Upper lobe of right lung (tissue), 1 donor: ENCODE data around the gene LEPR. TPM values are rescaled to one million over a fixed set of nuclear protein-coding genes. Genes with fewer than 3 reads are reported as not detected.
A peak's percentile ranks its signal among the peaks of the same experiment; 100 is the strongest.

Experiments used
- ATAC-seq: fragments of 200-7000 bp; cut with Tn5 transposase; one replicate; pipeline ENCODE4 v1.9.1; 2020; ENCODE audit warnings: mild to moderate bottlenecking, moderate library complexity
- DNase-seq: peaks from one replicate; pipeline ENCODE4 v3.0.0-alpha.2; 2020
- H3K27ac ChIP-seq: fragments of 200-600 bp; one replicate; pipeline ENCODE4 v1.8.0; 2022
- H3K27me3 ChIP-seq: fragments of 200-600 bp; one replicate; pipeline ENCODE4 v1.8.0; 2022; ENCODE audit warnings: mild to moderate bottlenecking
- H3K36me3 ChIP-seq: fragments of 200-600 bp; one replicate; pipeline ENCODE4 v1.8.0; 2022
- H3K4me1 ChIP-seq: fragments of 200-600 bp; one replicate; pipeline ENCODE4 v1.8.0; 2022
- H3K4me3 ChIP-seq: fragments of 200-600 bp; one replicate; pipeline ENCODE4 v1.8.0; 2022; ENCODE audit warnings: mild to moderate bottlenecking
- H3K9me3 ChIP-seq: fragments of 200-600 bp; one replicate; pipeline ENCODE4 v1.8.0; 2022
- intact Hi-C: fragments of 100-400 bp; cut with DNase I; formaldehyde crosslinking; loops from one replicate; pipeline ENCODE4 v1.11.0; 2022
- total RNA-seq: library from RNA; stranded (reverse); fragmentation: NEBNext Ultra II Directional; extraction: Animal tissue kit (Norgen Biotek cat#: 25700); gene quantifications from one replicate; pipeline ENCODE4 v1.2.1, GENCODE V29; 2021
- TF ChIP-seq, protein P1 (sequence below): fragments of 200-600 bp; IDR thresholded peaks from one replicate; pipeline ENCODE4 v1.8.0; 2022; ENCODE audit warnings: antibody characterized with exemption
- donor health status: DM: no; HTN: yes; CAD: no; lungs with severe emphysema.

LEPR gene
- total RNA-seq, 1 donor from 2014 or later = 38.0 TPM

GRCh38 chr1:65386439-65386838 is 34.0 kb upstream of the LEPR start:
- Histone ChIP-seq H3K27ac (no peak overlapping the region), H3K36me3 (no peaks in the 10 kb centered on the region), H3K4me1 (no peaks in the 10 kb centered on the region), H3K4me3 (no peak overlapping the region), H3K9me3 (no peaks in the 10 kb centered on the region), H3K27me3 (no peaks in the 10 kb centered on the region)
- no peak for DNase-seq
- ATAC-seq = no peak
- TF ChIP-seq, protein P1, sequence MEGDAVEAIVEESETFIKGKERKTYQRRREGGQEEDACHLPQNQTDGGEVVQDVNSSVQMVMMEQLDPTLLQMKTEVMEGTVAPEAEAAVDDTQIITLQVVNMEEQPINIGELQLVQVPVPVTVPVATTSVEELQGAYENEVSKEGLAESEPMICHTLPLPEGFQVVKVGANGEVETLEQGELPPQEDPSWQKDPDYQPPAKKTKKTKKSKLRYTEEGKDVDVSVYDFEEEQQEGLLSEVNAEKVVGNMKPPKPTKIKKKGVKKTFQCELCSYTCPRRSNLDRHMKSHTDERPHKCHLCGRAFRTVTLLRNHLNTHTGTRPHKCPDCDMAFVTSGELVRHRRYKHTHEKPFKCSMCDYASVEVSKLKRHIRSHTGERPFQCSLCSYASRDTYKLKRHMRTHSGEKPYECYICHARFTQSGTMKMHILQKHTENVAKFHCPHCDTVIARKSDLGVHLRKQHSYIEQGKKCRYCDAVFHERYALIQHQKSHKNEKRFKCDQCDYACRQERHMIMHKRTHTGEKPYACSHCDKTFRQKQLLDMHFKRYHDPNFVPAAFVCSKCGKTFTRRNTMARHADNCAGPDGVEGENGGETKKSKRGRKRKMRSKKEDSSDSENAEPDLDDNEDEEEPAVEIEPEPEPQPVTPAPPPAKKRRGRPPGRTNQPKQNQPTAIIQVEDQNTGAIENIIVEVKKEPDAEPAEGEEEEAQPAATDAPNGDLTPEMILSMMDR = no peak
- intact Hi-C loops = no loop called here

GRCh38 chr1:65387821-65388220 is 32.6 kb upstream of the LEPR start:
- intact Hi-C loops = no loop called here
- H3K4me1 ChIP-seq = no peaks in the 10 kb centered on the region
- H3K4me3 ChIP-seq = no peak overlapping the region
- no peaks in the 10 kb centered on the region for H3K36me3 ChIP-seq
- DNase-seq (no peak), ATAC-seq (no peak)
- no peaks in the 10 kb centered on the region for H3K9me3 ChIP-seq
- TF ChIP-seq, protein P1 = no peak
- no peak overlapping the region for H3K27ac ChIP-seq
- no peaks in the 10 kb centered on the region for H3K27me3 ChIP-seq

DNA sequence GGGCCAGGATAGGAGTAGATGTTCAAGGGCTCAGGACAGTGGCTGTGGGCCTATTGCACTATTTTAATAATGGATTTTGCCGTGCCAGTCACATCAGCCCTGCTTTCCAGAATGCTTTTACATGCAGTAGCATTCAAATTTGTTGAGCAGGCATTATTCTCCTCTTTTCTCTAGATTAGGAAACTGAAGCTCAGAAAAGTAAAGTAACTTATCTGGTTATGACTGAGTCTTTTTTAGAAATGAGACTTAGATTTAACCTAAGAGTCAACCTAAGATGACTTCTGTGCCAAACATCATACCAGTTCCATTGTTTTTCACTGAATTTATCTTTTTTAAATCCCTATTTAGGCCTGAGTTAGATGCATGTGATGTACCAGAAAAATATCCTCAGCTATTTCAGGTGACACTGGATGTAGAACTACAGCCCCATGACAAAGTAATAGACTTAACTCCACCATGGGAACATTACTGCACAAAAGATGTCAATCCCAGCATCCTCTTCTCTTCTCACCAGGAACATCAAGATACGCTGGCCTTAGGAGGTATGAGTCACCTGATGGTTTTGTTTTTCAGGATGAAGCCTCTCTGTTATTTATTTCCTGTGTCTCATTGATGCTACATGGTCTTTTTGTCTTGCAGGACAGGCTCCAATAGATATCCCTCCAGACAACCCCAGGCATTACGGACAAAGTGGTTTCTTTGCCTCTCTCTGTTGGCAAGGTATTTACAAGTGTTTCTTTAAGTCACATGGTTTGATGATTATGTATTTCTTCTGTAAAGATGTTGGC is 31.4 kb upstream of the LEPR start:
- intact Hi-C loops = no loop called here
- H3K4me3 ChIP-seq = no peak overlapping the region
- TF ChIP-seq, protein P1 = no peak
- H3K27me3 ChIP-seq = no peaks in the 10 kb centered on the region
- no peaks in the 10 kb centered on the region for H3K9me3 ChIP-seq
- H3K4me1 ChIP-seq = no peaks in the 10 kb centered on the region
- H3K36me3 ChIP-seq = no peaks in the 10 kb centered on the region
- DNase-seq (no peak), ATAC-seq (no peak)
- H3K27ac ChIP-seq = no peak overlapping the region

GRCh38 chr1:65392497-65392896 is 28.0 kb upstream of the LEPR start:
- intact Hi-C loops = no loop called here
- H3K4me1 ChIP-seq = no peaks in the 10 kb centered on the region
- DNase-seq = peak; percentile 56
- ATAC-seq = no peak
- no peak overlapping the region for H3K27ac ChIP-seq
- TF ChIP-seq, protein P1 = no peak
- H3K27me3 ChIP-seq = no peaks in the 10 kb centered on the region
- H3K9me3 ChIP-seq = no peaks in the 10 kb centered on the region
- no peaks in the 10 kb centered on the region for H3K36me3 ChIP-seq
- H3K4me3 ChIP-seq = no peak overlapping the region

DNA sequence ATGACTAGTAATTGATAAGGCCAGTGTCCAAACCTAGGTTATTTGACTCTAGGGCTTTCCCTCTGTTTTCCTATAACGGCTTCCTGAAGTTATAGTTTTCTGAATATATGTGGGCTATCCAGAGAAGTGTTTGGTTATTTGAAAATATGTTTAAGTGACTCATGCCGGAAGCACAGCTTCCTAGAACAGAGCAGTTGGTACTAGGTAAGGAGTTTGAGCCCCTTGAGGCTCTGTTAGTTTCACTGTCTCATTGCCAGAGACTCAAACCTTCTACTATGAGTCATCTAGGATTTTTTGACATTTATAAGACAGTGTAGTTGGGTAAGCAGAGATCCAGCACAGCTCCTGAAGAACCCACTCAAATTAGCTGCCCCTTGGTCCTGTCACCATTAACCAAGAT is 27.1 kb upstream of the LEPR start:
- Histone ChIP-seq H3K27me3 (no peaks in the 10 kb centered on the region), H3K36me3 (no peaks in the 10 kb centered on the region), H3K4me1 (no peaks in the 10 kb centered on the region), H3K9me3 (no peaks in the 10 kb centered on the region), H3K4me3 (no peak overlapping the region), H3K27ac (no peak overlapping the region)
- intact Hi-C loops = no loop called here
- TF ChIP-seq, protein P1 = no peak
- no peak for DNase-seq
- no peak for ATAC-seq
